HG02870 (cell line): ENCODE data around the gene DBX2.
"Not testable (repeated sequence)": the region's sequence is repeated elsewhere in the genome, so short reads cannot be mapped to it uniquely, and the experiment has no call there.

Experiments used
- ATAC-seq: cut with Tn5 transposase; IDR thresholded peaks from one replicate; pipeline ENCODE4 v1.9.1; 2021; ENCODE audit warnings: mild to moderate bottlenecking, moderate library complexity; ENCODE audit not compliant: unreplicated experiment

The DBX2 gene

GRCh38 chr12:45050751-45051571 lies at the start of gene DBX2:
Gene DBX2 (minus strand): TSS chr12:45051099. CDS start chr12:45050927, 172 bp downstream.
- no peak for ATAC-seq

- no peak for ATAC-seq
Observed at GRCh38 chr12:45098766-45099165, 47.9 kb upstream of the DBX2 start.

GRCh38 chr12:45095417-45095816 lies 44.5 kb upstream of the DBX2 start:
- ATAC-seq, result not testable (repeated sequence)

- ATAC-seq, result no peak
Observed at GRCh38 chr12:45093051-45093450, 42.2 kb upstream of the DBX2 start.

- no peak for ATAC-seq
Observed at GRCh38 chr12:45089411-45090075, 38.6 kb upstream of the DBX2 start.

- no peak for ATAC-seq
Observed at GRCh38 chr12:45088608-45089007, 37.7 kb upstream of the DBX2 start.

- not testable (repeated sequence) for ATAC-seq
Observed at GRCh38 chr12:45084248-45084647, 33.3 kb upstream of the DBX2 start.

- no peak for ATAC-seq
Observed at GRCh38 chr12:45077251-45077650, 26.4 kb upstream of the DBX2 start.

- ATAC-seq, result no peak
Observed at GRCh38 chr12:45076417-45077026, 25.6 kb upstream of the DBX2 start.

GRCh38 chr12:45075587-45076282 lies 24.8 kb upstream of the DBX2 start:
- ATAC-seq, result no peak

GRCh38 chr12:45065125-45065626 lies 14.3 kb upstream of the DBX2 start:
- ATAC-seq, result no peak

- no peak for ATAC-seq
Observed at GRCh38 chr12:45060976-45061375, 10.1 kb upstream of the DBX2 start.

GRCh38 chr12:45051572-45052125 lies 750 bp upstream of the DBX2 start:
- ATAC-seq, result no peak

GRCh38 chr12:45049912-45050750 lies 768 bp downstream of the DBX2 start:
- ATAC-seq, result no peak

GRCh38 chr12:45042599-45042998 lies 8.3 kb downstream of the DBX2 start:
- no peak for ATAC-seq

- ATAC-seq, result no peak
Observed at GRCh38 chr12:45040977-45041376, 9.9 kb downstream of the DBX2 start.

- ATAC-seq, result no peak
Observed at GRCh38 chr12:45039757-45040156, 11.1 kb downstream of the DBX2 start.

GRCh38 chr12:45034861-45035265 lies 16.0 kb downstream of the DBX2 start:
- ATAC-seq, result no peak

GRCh38 chr12:45017916-45018315 lies 33.0 kb downstream of the DBX2 start:
- ATAC-seq, result no peak

- no peak for ATAC-seq
Observed at GRCh38 chr12:45014396-45014795, 36.5 kb downstream of the DBX2 start.
